SH-SY5Y (cell line): ENCODE measurements around the gene PNLIPRP1.

Experiments used
- GATA2 ChIP-seq: IDR thresholded peaks from 2 replicates; pipeline ENCODE4 v1.6.1; 2011; ENCODE audit warnings: mild to moderate bottlenecking, low read depth, low read length
- GATA3 ChIP-seq: IDR thresholded peaks from 2 replicates; pipeline ENCODE4 v1.6.1; 2011; ENCODE audit warnings: low read depth, mild to moderate bottlenecking, low read length, moderate library complexity

The PNLIPRP1 gene

DNA sequence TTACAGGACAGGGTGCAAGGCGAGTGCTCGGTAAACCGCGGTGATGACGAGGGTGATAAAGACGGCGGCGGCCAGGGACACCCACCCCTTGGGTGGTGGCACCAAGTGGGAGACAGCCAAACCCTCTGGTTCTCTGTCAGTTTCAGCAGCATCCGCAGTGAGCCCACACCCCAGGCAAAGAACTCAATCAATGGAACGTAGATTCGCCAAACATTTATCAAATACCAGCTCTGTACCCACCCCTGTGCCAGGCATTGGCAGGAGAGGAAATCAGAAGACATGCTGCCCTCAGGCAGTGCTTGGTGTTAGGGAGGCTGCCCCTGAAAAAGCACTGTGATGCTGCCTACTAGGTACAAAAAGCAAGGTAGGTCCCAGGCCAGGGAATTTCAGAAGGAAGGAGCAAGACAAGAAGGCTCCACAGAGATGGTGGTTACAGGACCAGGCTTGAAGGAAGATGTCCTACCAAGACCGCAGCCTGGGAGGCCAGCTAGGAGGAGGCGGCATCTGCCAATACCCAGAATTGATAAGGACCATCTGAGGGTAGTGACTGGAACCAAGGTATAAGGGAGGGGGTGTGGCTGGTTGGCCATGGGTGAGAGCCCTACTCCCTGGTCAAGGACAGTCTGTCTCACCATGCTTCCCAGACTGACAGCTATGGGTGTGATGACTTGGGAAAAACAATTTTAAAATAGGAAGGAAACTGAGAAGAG, 19.8 kb downstream of the PNLIPRP1 start:
- TF ChIP-seq GATA3: no peak

DNA sequence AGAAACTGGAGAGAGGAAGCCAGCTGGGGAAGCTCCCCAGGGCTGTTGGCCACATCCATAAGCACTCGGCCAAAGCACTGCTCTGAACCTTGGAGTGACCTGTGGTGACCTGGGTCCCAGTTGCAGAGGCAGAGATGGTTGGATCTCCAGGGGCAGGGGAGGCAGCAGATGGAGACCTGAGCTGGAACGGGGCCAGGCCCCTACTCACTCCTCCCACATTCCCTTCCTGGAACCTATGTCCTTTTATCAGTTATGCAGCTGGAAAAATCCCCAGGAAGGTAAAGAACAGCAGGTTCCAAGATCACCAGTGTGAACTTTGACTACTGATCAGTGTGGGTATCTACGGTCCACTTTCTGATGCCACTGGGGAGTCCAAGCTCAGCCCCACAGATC, 20.4 kb downstream of the PNLIPRP1 start:
- TF ChIP-seq GATA2: no peak
- TF ChIP-seq GATA3: no peak

DNA sequence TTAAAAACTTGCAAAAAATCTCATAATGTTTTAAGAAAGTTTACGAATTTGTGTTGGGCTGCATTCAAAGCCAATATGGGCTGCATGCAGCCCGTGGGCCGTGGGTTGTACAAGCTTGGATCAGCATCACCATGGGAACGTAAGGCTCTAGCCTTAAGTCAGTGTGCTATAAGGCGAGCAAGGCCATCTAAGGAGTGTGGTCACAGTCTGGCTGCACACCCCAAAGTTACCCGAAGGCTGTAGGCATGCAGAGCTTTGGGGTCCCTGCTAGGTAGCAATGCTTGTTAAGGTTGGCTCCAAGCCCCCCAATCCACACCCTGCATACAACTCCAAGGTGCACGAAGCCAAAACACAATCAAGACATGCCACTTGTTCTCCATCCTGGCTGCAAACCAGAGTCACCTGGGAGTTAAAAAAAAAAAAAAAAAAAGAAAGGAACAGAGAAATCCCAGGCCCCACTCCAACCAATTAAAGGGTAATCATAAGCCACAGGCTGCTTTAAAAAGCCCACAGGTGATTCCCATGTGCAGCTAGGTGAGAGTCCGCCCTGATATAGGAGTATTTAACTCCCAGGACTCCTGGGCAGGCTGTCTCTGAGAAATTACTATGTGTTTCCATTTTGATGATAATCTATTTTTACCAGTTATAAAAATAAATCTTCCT, 21.5 kb downstream of the PNLIPRP1 start:
- no peak for TF ChIP-seq GATA2
- no peak for TF ChIP-seq GATA3

DNA sequence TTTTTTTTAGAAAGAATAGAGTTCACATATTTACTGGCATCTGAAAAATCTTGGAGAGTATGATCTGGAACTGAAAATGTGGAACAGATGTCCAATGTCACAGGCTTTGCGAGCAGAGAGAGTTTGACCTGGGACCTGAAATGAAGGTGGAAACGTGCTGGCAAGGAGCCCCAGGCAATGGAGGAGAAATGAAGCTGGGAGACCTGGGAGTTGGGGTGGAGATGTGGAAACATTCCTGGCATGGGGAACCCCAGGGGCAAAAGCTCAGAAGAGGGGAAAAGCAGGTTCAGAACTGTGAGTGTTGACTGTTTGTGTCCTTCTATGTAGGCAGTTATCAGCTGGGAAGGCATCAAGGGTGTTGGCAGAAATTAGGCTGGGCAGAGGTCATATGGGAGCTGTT, 22.7 kb downstream of the PNLIPRP1 start:
- TF ChIP-seq GATA3 (no peak), GATA2 (no peak)

DNA sequence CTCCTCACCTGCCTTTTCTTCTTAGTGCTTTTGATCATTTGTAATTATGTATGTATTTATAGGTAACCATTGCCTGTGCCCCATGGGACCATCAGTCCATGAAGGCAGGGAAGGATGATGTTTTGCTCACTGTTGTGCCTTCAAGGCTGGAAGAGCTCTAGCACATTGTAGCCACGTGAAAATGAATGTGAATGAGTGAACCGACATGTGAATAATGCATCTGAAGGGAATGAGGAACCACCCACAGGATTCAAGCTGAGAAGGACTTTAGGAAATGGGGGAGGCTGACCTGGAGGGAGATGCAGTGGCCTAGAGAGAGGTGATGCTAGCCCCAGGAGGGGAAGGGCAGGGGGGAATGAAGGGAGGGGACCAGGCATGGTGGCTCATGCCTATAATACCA, 24.0 kb downstream of the PNLIPRP1 start:
- no peak for TF ChIP-seq GATA2
- no peak for TF ChIP-seq GATA3

DNA sequence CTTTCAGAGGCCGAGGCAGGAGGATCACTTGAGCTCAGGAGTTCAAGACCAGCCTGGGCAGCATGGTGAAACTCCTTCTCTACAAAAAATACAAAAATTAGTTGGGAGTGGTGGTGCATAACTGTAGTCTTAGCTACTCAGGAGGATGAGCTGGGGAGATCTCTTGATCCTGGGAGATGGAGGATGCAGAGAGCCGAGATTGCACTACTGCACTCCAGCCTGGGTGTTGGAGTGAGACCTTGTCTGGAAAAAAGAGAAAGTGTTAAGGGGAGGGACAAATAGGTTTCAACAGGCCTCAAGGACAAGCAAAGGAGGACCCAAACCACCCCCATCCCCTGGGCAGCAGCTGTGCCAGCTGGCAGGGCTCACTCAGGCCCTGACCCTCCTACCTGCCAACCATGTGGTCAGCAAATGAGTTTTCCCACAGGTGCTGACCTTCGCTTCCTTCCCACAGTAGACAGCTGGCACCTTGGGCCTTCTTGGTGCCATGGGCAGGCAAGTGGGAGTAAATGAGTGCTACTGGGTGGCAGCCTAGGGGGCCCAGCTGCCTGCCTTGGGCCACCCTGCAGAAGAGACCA, 24.5 kb downstream of the PNLIPRP1 start:
- TF ChIP-seq GATA2 (no peak), GATA3 (no peak)

DNA sequence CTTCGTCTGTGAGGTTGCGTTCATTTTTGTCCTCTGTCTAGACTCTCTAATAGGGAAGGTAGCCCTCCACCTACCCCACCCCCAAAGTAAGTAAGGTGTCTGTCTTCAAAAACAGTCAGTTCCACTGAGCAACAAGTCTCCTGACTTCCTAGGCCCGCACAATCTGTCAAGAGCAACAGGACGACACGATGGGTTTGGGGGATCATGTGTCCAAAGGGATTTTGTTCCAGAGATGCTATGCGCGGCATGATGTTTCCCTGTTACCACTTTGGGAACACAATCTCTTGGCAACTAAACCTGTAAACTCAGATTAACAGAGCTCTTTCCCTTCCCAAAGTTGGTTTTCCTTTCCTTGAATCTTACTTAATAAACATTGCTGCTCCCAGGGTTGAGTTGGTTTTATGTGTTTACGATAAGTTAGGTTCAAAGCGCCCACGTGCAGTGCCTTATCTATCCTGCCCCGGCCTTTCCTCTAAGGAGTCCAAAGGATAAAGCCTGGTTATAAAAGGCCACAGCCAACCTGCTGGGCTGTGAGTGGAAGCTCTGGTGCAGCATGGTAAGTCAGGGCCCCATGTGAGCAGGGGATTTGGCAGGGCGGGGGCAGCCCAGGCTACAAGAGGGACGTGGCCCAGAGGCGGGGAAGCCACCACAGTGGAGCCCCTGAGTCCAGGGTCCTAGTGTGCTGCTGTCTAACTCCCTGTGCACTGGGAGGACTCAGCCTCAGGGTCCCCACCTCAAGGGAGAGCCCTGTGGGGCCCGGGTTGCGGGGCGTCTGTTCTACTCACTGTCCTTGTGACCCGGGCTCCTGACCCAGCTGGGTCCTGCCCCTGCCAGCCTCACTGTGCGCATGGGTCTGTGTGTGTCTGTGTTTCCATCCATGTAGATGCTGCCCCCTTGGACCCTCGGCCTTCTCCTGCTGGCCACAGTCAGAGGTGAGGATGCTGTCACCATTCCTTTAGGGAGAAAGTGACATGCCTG, 30.0 kb downstream of the PNLIPRP1 start, which contains the start of gene PNLIPRP2:
Gene PNLIPRP2, plus strand, starts transcription at position 531 of the 978 bp plus-strand sequence.
- TF ChIP-seq GATA3 (no peak), GATA2 (no peak)

DNA sequence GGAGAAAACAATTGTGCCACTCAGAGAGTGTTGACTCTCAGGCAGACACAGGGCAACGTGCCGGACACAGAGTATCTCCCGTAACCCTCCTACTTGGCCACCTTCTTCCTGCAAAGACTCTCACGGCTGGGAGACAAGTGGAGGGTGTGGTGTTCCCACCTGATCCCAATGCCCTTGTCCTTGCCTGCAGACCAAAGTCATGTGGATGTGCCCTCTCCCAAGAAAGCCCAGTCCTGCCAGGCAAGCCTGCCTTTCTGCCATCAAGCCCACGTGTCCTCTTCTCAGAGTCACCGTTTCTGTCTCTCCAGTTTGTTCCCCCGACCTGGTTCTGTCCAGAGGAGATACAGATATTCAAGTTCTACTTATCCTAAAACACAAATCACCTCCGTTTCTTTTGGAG, 30.7 kb downstream of the PNLIPRP1 start:
- TF ChIP-seq GATA2 (no peak), GATA3 (no peak)

DNA sequence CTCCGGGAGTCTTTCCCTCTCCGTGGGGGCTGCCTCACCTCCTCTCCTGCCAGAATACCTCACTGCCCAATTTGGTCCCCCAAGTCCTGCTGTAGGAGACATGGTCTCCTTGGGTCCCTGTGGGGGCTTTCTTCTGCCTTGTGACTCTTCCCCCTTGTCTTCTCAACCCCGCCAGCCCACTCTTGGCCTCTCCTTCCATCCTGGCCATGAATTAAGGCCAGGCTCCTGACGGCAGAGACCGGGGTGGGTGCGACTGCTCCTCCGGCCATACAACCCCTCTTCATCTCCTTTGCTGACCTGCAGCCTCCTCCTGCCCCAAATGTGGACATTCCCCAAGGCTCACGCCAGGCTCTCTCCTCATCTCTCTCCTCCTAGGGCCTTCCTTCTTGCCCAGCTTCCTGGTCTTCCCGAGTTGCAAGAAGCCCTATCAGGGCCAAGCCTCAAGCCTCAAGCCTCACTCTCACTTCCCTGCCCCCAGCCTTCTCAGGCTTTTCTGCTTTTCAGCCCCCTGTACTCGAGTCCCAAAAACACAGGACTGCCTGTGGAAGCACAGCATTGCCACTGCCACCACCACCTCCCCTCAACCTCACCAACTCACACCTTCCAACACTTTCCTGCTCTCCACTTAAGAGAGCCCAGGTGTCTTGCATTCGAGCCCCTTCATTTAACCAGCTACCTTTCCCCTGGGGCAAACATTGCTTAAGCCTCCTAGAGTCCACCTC, 31.3 kb downstream of the PNLIPRP1 start:
- TF ChIP-seq GATA2 (no peak), GATA3 (no peak)

DNA sequence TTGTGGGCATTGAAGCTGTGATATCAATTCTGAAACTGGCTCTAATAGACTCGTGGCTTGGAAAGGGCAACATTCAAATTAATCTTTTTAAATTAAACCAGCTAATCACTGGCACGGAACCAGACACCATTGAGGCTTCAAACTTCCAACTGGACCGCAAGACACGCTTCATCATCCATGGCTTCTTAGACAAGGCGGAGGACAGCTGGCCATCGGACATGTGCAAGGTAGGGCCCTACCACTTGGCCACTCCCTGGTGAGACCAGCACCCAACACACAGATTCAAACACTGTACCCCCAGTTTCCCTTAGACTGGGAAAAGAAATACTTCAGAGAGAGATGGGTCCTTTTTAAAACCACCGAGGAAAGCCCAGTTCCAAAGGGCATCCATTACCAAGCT, 35.1 kb downstream of the PNLIPRP1 start:
- TF ChIP-seq GATA2 (no peak), GATA3 (no peak)

DNA sequence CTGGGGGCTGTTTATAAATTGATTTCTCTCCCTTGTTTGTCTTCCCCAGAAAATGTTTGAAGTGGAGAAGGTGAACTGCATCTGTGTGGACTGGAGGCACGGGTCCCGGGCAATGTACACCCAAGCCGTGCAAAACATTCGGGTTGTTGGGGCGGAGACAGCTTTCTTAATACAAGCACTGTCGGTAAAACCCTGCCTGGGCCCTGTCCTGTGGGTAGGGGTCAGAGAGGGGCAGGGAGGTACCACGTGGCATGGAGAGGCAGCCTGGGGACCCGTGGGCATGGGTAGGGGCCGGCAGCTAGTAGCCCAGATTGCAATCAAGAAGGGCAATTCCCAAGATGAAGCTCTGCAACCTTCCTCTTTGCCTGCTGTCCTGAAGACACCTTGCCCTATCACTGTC, 36.1 kb downstream of the PNLIPRP1 start:
- no peak for TF ChIP-seq GATA3
- TF ChIP-seq GATA2: no peak

DNA sequence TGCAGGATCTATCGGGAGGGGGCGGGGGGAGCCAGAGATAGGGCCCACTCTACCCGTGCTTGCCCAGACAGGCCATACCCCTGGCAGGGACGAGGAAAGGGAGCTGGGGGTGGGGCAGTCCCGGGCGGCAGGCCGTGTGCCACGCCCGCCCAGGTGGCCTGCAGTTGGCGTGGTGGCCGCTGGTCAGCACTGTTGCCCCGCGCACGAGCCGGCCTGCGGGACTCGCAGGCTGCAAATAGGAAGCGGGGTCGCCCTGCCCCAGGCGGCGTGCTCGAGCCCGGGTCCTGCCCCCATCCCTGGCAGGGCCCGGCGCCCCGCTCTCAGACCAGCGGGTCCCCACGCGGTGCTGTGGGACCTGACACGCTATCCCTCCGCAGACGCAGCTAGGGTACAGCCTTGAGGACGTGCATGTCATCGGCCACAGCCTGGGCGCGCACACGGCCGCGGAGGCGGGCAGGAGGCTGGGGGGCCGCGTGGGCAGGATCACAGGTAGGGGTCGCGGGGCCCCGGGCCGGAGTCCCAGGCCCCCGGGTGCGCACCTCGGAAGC, 36.7 kb downstream of the PNLIPRP1 start:
- TF ChIP-seq GATA3 (no peak), GATA2 (no peak)

DNA sequence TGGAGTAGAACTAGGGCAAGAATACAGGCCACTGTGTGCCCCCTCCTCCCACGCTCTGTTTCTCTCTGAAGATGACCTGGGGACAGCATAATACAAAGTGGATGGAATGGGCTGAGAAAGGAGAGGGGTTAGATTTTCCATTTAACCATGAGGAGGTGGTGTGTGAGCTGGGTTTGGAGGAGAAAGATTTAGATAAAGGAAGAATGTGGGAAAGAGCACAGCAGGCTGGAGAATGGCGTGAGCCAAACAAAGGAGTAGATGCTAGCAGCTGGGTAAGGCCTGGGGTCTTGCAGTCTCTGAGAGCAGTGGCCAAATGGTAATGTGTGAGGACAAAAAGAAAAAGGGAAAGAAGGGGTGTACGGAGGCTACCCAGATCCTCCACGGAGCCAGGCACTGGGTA, 38.6 kb downstream of the PNLIPRP1 start:
- no peak for TF ChIP-seq GATA3
- no peak for TF ChIP-seq GATA2
